H1 (cell line): ENCODE measurements around the gene MYO1D.

Source experiments
- ATF2 ChIP-seq: IDR thresholded peaks from 2 replicates; pipeline ENCODE4 v1.6.1; 2012; ENCODE audit warnings: low read length, inconsistent platforms
- EGR1 ChIP-seq: IDR thresholded peaks from 2 replicates; pipeline ENCODE4 v1.6.1; 2011; ENCODE audit warnings: low read depth, low read length, borderline replicate concordance
- EZH2 ChIP-seq: fragments of 200-600 bp; sonication (generic); IDR thresholded peaks from 2 replicates; pipeline ENCODE4 v1.7.1; 2012; ENCODE audit warnings: low read depth, mild to moderate bottlenecking, moderate library complexity, low read length, inconsistent platforms; ENCODE audit not compliant: severe bottlenecking
- GABPA ChIP-seq: IDR thresholded peaks from 2 replicates; pipeline ENCODE4 v1.6.1; 2011; ENCODE audit warnings: mild to moderate bottlenecking, low read length, moderate library complexity, borderline replicate concordance; ENCODE audit not compliant: insufficient read depth
- KDM5A ChIP-seq: fragments of 200-600 bp; IDR thresholded peaks from 2 replicates; pipeline ENCODE4 v1.7.1; 2012; ENCODE audit warnings: mild to moderate bottlenecking, low read length, inconsistent platforms, mixed read lengths
- POLR2A ChIP-seq, 2 experiments: IDR thresholded peaks; 1 replicate in 1 of 2; 2 replicates in 1 of 2; pipeline ENCODE4 v1.6.1; 2011; ENCODE audit warnings: low read depth in 2 of 2, low read length in 2 of 2, mild to moderate bottlenecking in 2 of 2; ENCODE audit errors: control extremely low read depth in 1 of 2
- SP1 ChIP-seq: IDR thresholded peaks from 2 replicates; pipeline ENCODE4 v1.6.1; 2011; ENCODE audit warnings: low read depth, low read length
- TCF12 ChIP-seq: IDR thresholded peaks from 2 replicates; pipeline ENCODE4 v1.6.1; 2011; ENCODE audit warnings: low read depth, mild to moderate bottlenecking, low read length
- USF2 ChIP-seq: IDR thresholded peaks from 2 replicates; pipeline ENCODE4 v1.6.1; 2011; ENCODE audit warnings: low read length, improper control_type of control experiment
- TF ChIP-seq, protein P1 (sequence below), 3 experiments: IDR thresholded peaks; 1 replicate in 2 of 3; 2 replicates in 1 of 3; pipeline versions ENCODE4 v1.5.1 to v1.6.1; 2011; ENCODE audit warnings: low read length in 3 of 3, mild to moderate bottlenecking in 3 of 3, inconsistent platforms in 2 of 3, low read depth in 1 of 3, moderate library complexity in 1 of 3; ENCODE audit not compliant: insufficient read depth in 1 of 3; ENCODE audit errors: control extremely low read depth in 1 of 3

DNA sequence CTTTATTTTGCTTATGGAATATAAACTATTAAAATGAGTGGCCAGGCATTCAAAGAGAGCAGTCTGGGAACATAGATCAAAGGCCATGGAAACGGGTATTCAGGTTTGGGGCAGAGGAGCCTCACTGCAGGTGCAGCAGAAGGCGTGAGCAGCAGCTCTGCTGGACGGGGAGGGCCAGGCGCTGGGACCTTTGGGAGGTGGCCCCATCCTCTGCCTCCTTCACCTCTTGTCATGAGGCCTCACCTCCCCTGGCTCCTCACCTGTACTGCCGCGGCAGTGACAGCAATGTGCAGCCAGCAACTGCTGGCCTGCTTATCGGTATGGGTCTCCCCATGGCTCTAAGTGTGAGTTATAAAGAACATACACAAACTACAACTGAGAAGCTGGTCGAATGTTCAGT is 280.7 kb downstream of the MYO1D start:
- TF ChIP-seq, protein P1, sequence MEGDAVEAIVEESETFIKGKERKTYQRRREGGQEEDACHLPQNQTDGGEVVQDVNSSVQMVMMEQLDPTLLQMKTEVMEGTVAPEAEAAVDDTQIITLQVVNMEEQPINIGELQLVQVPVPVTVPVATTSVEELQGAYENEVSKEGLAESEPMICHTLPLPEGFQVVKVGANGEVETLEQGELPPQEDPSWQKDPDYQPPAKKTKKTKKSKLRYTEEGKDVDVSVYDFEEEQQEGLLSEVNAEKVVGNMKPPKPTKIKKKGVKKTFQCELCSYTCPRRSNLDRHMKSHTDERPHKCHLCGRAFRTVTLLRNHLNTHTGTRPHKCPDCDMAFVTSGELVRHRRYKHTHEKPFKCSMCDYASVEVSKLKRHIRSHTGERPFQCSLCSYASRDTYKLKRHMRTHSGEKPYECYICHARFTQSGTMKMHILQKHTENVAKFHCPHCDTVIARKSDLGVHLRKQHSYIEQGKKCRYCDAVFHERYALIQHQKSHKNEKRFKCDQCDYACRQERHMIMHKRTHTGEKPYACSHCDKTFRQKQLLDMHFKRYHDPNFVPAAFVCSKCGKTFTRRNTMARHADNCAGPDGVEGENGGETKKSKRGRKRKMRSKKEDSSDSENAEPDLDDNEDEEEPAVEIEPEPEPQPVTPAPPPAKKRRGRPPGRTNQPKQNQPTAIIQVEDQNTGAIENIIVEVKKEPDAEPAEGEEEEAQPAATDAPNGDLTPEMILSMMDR (IDR thresholded peaks at IDR 0.05; ENCODE audit: control extremely low read depth in 1 of 3, insufficient read depth in 1 of 3, low read depth in 1 of 3, low read length in 3 of 3): no peak
- no peak for TF ChIP-seq KDM5A
- no peak for TF ChIP-seq EZH2
- no peak for TF ChIP-seq SP1
- TF ChIP-seq ATF2: no peak
- no peak for TF ChIP-seq TCF12
- TF ChIP-seq POLR2A (IDR thresholded peaks at IDR 0.05; ENCODE audit: control extremely low read depth in 1 of 2, low read depth in 2 of 2, low read length in 2 of 2): no peak
- no peak for TF ChIP-seq EGR1
- no peak for TF ChIP-seq USF2
- TF ChIP-seq GABPA: no peak
